GM23338 (cell line): ENCODE measurements around the gene PPIF. TPM values are rescaled to one million over a fixed set of nuclear protein-coding genes. Genes with fewer than 3 reads are reported as not detected.

Experiments used
- ATAC-seq: fragments of 200-7000 bp; cut with Tn5 transposase; 3 replicates; pipeline ENCODE4 v1.9.1; 2020
- DNase-seq: peaks from one replicate; pipeline ENCODE4 v3.0.0-alpha.2; 2015; ENCODE audit warnings: low spot score
- H2AFZ ChIP-seq: fragments of 200-600 bp; sonication (generic); 2 replicates; pipeline ENCODE4 v1.8.0; 2016; ENCODE audit warnings: antibody characterized with exemption, mild to moderate bottlenecking, moderate library complexity
- H3F3A ChIP-seq: fragments of 200-600 bp; sonication (generic); replicated peaks from 2 replicates; pipeline ENCODE4 v1.8.0; 2017; ENCODE audit warnings: antibody characterized with exemption, mixed run types, low read depth
- H3K27ac ChIP-seq: fragments of 200-600 bp; sonication (generic); 2 replicates; pipeline ENCODE4 v1.6.1; 2016; ENCODE audit warnings: low read depth
- H3K27me3 ChIP-seq: fragments of 200-600 bp; sonication (generic); 2 replicates; pipeline ENCODE4 v1.8.0; 2016; ENCODE audit warnings: mild to moderate bottlenecking, mixed run types, moderate library complexity; ENCODE audit not compliant: insufficient read depth
- H3K36me3 ChIP-seq: fragments of 200-600 bp; sonication (generic); 2 replicates; pipeline ENCODE4 v1.8.0; 2016; ENCODE audit warnings: mild to moderate bottlenecking; ENCODE audit not compliant: insufficient read depth
- H3K4me1 ChIP-seq: fragments of 200-600 bp; sonication (generic); 2 replicates; pipeline ENCODE4 v1.8.0; 2016; ENCODE audit warnings: mild to moderate bottlenecking, moderate library complexity; ENCODE audit not compliant: insufficient read depth
- H3K4me2 ChIP-seq: fragments of 200-600 bp; sonication (generic); 2 replicates; pipeline ENCODE4 v1.7.1; 2017; ENCODE audit warnings: mixed run types
- H3K4me3 ChIP-seq: fragments of 200-600 bp; sonication (generic); 2 replicates; pipeline ENCODE4 v1.6.1; 2016; ENCODE audit warnings: mixed run types
- H3K79me2 ChIP-seq: fragments of 200-600 bp; sonication (generic); replicated peaks from 2 replicates; pipeline ENCODE4 v1.8.0; 2017; ENCODE audit warnings: mild to moderate bottlenecking; ENCODE audit not compliant: insufficient read depth
- H3K9me2 ChIP-seq: fragments of 200-600 bp; sonication (generic); 2 replicates; pipeline ENCODE4 v1.8.0; 2017; ENCODE audit not compliant: insufficient read depth
- H4K20me1 ChIP-seq: fragments of 200-600 bp; sonication (generic); replicated peaks from 2 replicates; pipeline ENCODE4 v1.8.0; 2017; ENCODE audit warnings: mild to moderate bottlenecking; ENCODE audit not compliant: insufficient read depth
- H3K27ac Mint-ChIP-seq: 2 replicates; pipeline ENCODE4 v1.8.0; 2020; ENCODE audit warnings: inconsistent platforms, mild to moderate bottlenecking, moderate library complexity, mixed read lengths
- H3K27me3 Mint-ChIP-seq: 3 replicates; pipeline ENCODE4 v1.8.0; 2022; ENCODE audit warnings: low read depth, mild to moderate bottlenecking, moderate library complexity, mixed read lengths, inconsistent platforms; ENCODE audit not compliant: insufficient read depth, poor library complexity
- H3K36me3 Mint-ChIP-seq: 3 replicates; pipeline ENCODE4 v1.8.0; 2021; ENCODE audit warnings: low read depth, mild to moderate bottlenecking, inconsistent platforms, moderate library complexity, mixed read lengths
- H3K4me1 Mint-ChIP-seq: 3 replicates; pipeline ENCODE4 v1.8.0; 2020; ENCODE audit warnings: mild to moderate bottlenecking, inconsistent platforms, mixed read lengths
- H3K4me3 Mint-ChIP-seq: 3 replicates; pipeline ENCODE4 v1.8.0; 2021; ENCODE audit warnings: moderate library complexity, mild to moderate bottlenecking, inconsistent platforms, mixed read lengths
- H3K9me3 Mint-ChIP-seq: 3 replicates; pipeline ENCODE4 v1.8.0; 2020; ENCODE audit warnings: moderate library complexity, mild to moderate bottlenecking, inconsistent platforms, mixed read lengths
- CREB1 ChIP-seq: fragments of 250-450 bp; sonication (Bioruptor Pico); IDR thresholded peaks from 2 replicates; pipeline ENCODE4 v1.5.0; 2020; ENCODE audit warnings: low read depth, mild to moderate bottlenecking, moderate library complexity
- EZH2 ChIP-seq: fragments of 200-600 bp; sonication (generic); IDR thresholded peaks from one replicate; pipeline ENCODE4 v1.8.0; 2017; ENCODE audit warnings: antibody characterized with exemption, mild to moderate bottlenecking, low read depth; ENCODE audit not compliant: unreplicated experiment
- EZH2phosphoT487 ChIP-seq: fragments of 200-600 bp; sonication (generic); IDR thresholded peaks from one replicate; pipeline ENCODE4 v1.8.1; 2018; ENCODE audit warnings: antibody characterized with exemption; ENCODE audit not compliant: unreplicated experiment
- JUNB ChIP-seq: IDR thresholded peaks from one replicate; pipeline ENCODE4 v1.6.1; 2016; ENCODE audit warnings: antibody characterized with exemption; ENCODE audit not compliant: unreplicated experiment
- STAT1 ChIP-seq: IDR thresholded peaks from one replicate; pipeline ENCODE4 v1.6.1; 2016; ENCODE audit warnings: antibody characterized with exemption; ENCODE audit not compliant: unreplicated experiment
- ZNF331 ChIP-seq: fragments of 250-450 bp; sonication (Bioruptor Pico); IDR thresholded peaks from 2 replicates; pipeline ENCODE4 v1.5.0; 2020; ENCODE audit warnings: low read depth, mild to moderate bottlenecking, moderate library complexity
- polyA plus RNA-seq: library from polyadenylated mRNA; unstranded; fragments of >200 nt; fragmentation: Nextera tagmentation; extraction: Ambion mirVana; gene quantifications from 2 replicates; pipeline ENCODE4 v1.2.1, GENCODE V29; 2016
- total RNA-seq: library from RNA; depleted of rRNA; stranded (reverse); fragments of >200 nt; shearing (Covaris generic); gene quantifications from 2 replicates; pipeline ENCODE4 v1.2.3, GENCODE V29; 2014
- TF ChIP-seq, protein P1 (sequence below): fragments of 250-450 bp; sonication (Bioruptor Pico); IDR thresholded peaks from 2 replicates; pipeline ENCODE4 v1.5.0; 2020; ENCODE audit warnings: mild to moderate bottlenecking, moderate library complexity
- TF ChIP-seq, protein P2 (sequence below): IDR thresholded peaks from one replicate; pipeline ENCODE4 v1.6.1; 2018; ENCODE audit warnings: antibody characterized with exemption; ENCODE audit not compliant: unreplicated experiment

PPIF gene
- total and polyA plus RNA-seq, 2 experiments from 2014 or later: 32.1 to 43.6 TPM

DNA sequence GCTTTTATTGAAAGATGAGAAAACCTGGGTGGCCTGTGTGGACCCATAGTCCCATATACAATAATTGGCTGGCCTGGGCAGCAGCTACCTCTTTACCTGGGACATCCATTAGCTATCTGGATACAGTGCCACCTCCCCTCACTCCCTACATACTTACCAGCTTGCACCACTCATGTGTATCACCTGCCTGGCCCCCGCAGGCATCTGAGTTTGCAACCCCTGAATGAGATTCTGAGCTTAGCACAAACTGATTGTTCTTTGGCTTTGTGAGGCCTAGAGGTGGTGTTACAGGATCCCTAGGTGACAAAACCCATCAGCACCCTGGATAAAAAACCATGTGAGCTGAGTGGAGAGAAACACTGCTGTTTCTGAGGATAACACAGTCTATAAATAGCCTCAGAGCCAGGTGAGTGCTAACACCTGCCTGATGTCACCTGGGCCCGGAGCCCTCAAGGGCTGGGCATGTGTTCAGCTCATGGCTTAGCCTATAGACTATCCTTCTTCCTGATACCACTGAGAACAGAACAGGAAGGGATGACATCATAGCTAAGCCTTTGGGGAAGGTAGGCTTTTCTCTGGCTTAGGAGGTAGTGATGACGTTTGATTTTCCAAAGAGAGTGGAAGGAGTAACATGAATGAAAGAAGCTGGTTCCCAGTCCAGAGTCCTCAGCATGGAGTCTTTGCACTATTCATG lies 2.6 kb upstream of the PPIF start (continued):
- TF ChIP-seq, protein P1, sequence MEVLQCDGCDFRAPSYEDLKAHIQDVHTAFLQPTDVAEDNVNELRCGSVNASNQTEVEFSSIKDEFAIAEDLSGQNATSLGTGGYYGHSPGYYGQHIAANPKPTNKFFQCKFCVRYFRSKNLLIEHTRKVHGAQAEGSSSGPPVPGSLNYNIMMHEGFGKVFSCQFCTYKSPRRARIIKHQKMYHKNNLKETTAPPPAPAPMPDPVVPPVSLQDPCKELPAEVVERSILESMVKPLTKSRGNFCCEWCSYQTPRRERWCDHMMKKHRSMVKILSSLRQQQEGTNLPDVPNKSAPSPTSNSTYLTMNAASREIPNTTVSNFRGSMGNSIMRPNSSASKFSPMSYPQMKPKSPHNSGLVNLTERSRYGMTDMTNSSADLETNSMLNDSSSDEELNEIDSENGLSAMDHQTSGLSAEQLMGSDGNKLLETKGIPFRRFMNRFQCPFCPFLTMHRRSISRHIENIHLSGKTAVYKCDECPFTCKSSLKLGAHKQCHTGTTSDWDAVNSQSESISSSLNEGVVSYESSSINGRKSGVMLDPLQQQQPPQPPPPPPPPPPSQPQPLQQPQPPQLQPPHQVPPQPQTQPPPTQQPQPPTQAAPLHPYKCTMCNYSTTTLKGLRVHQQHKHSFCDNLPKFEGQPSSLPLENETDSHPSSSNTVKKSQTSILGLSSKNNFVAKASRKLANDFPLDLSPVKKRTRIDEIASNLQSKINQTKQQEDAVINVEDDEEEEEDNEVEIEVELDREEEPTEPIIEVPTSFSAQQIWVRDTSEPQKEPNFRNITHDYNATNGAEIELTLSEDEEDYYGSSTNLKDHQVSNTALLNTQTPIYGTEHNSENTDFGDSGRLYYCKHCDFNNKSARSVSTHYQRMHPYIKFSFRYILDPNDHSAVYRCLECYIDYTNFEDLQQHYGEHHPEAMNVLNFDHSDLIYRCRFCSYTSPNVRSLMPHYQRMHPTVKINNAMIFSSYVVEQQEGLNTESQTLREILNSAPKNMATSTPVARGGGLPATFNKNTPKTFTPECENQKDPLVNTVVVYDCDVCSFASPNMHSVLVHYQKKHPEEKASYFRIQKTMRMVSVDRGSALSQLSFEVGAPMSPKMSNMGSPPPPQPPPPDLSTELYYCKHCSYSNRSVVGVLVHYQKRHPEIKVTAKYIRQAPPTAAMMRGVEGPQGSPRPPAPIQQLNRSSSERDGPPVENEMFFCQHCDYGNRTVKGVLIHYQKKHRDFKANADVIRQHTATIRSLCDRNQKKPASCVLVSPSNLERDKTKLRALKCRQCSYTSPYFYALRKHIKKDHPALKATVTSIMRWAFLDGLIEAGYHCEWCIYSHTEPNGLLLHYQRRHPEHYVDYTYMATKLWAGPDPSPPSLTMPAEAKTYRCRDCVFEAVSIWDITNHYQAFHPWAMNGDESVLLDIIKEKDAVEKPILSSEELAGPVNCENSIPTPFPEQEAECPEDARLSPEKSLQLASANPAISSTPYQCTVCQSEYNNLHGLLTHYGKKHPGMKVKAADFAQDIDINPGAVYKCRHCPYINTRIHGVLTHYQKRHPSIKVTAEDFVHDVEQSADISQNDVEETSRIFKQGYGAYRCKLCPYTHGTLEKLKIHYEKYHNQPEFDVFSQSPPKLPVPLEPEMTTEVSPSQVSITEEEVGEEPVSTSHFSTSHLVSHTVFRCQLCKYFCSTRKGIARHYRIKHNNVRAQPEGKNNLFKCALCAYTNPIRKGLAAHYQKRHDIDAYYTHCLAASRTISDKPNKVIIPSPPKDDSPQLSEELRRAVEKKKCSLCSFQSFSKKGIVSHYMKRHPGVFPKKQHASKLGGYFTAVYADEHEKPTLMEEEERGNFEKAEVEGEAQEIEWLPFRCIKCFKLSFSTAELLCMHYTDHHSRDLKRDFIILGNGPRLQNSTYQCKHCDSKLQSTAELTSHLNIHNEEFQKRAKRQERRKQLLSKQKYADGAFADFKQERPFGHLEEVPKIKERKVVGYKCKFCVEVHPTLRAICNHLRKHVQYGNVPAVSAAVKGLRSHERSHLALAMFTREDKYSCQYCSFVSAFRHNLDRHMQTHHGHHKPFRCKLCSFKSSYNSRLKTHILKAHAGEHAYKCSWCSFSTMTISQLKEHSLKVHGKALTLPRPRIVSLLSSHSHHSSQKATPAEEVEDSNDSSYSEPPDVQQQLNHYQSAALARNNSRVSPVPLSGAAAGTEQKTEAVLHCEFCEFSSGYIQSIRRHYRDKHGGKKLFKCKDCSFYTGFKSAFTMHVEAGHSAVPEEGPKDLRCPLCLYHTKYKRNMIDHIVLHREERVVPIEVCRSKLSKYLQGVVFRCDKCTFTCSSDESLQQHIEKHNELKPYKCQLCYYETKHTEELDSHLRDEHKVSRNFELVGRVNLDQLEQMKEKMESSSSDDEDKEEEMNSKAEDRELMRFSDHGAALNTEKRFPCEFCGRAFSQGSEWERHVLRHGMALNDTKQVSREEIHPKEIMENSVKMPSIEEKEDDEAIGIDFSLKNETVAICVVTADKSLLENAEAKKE (CRISPR knock-in tag): no peak
- no peak for TF ChIP-seq EZH2

DNA sequence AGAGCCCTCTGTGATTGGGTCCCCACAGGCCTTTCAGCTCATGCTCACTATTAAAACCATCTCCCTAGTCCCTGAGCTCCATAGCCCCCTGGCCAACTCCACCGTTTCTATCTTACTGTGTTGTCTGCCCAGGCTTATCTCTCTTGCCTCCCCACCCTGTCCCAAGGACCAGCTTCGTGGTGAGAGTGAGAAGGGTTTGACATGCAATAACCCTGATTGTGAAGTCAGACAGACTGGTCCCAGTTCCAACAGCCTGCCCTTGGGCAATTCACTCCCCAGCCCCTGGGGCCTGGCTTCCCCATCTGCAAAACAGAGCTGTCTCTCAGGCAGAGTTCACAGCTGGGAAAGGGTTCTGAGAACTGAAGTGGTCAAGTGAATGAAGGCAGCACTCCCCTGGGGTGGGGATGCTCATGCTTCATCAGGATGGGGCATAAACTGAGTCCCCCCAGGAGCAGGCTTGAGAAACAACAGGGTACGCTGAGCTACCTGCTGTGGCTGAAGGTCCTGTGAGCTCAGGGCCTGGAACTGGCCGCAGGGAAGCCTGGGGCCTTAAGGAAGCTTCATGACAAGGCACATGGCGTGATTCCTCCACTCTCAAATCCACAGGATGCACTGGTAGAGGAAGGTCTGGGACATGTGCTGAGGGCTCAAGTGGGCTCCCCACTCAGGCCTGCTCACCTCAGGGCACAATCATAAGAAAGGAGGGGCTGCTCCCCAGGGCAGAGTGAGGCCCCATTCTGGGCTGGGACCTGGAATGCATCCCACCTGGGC lies 1.8 kb upstream of the PPIF start:
- Mint-ChIP-seq H3K4me1 (peaks cover 11% of the 10 kb centered on the region; the same call in 2 of the 3 replicates), H3K36me3 (peaks cover 19% of the 10 kb centered on the region), H3K27ac (no peak overlapping the region), H3K27me3 (peaks cover 3% of the 10 kb centered on the region), H3K9me3 (no peaks in the 10 kb centered on the region), H3K4me3 (no peak overlapping the region)
- H3K79me2 ChIP-seq: peaks cover 11% of the 10 kb centered on the region
- H2AFZ ChIP-seq: no peak overlapping the region
- peaks cover 7% of the 10 kb centered on the region for H3F3A ChIP-seq
- peaks cover 8% of the 10 kb centered on the region; the same call in 1 of the 2 replicates for H4K20me1 ChIP-seq
- H3K4me1 ChIP-seq: peaks cover 7% of the 10 kb centered on the region
- no peaks in the 10 kb centered on the region for H3K36me3 ChIP-seq
- H3K9me2 ChIP-seq: no peaks in the 10 kb centered on the region
- H3K4me2 ChIP-seq: no peak overlapping the region
- no peaks in the 10 kb centered on the region for H3K27me3 ChIP-seq
- no peak for ATAC-seq
- no peak for DNase-seq
- H3K27ac ChIP-seq: no peak overlapping the region
- TF ChIP-seq CREB1 (CRISPR knock-in tag) (no peak), STAT1 (no peak), ZNF331 (CRISPR knock-in tag) (no peak), EZH2phosphoT487 (no peak), JUNB (no peak)
- TF ChIP-seq, protein P2, sequence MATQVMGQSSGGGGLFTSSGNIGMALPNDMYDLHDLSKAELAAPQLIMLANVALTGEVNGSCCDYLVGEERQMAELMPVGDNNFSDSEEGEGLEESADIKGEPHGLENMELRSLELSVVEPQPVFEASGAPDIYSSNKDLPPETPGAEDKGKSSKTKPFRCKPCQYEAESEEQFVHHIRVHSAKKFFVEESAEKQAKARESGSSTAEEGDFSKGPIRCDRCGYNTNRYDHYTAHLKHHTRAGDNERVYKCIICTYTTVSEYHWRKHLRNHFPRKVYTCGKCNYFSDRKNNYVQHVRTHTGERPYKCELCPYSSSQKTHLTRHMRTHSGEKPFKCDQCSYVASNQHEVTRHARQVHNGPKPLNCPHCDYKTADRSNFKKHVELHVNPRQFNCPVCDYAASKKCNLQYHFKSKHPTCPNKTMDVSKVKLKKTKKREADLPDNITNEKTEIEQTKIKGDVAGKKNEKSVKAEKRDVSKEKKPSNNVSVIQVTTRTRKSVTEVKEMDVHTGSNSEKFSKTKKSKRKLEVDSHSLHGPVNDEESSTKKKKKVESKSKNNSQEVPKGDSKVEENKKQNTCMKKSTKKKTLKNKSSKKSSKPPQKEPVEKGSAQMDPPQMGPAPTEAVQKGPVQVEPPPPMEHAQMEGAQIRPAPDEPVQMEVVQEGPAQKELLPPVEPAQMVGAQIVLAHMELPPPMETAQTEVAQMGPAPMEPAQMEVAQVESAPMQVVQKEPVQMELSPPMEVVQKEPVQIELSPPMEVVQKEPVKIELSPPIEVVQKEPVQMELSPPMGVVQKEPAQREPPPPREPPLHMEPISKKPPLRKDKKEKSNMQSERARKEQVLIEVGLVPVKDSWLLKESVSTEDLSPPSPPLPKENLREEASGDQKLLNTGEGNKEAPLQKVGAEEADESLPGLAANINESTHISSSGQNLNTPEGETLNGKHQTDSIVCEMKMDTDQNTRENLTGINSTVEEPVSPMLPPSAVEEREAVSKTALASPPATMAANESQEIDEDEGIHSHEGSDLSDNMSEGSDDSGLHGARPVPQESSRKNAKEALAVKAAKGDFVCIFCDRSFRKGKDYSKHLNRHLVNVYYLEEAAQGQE: no peak
- H3K4me3 ChIP-seq: no peak overlapping the region
